SK-N-SH (cell line): ENCODE measurements around the gene AKR1E2. TPM values are rescaled to one million over a fixed set of nuclear protein-coding genes. Genes with fewer than 3 reads are reported as not detected.

ENCODE experiments used
- CTCF ChIA-PET: fragments of 300-600, 350-600 bp; formaldehyde crosslinking; extraction: SDS; loops from one replicate; lab custom pipeline; 2021; lab: Yijun Ruan, JAX
- POLR2A ChIA-PET: fragments of 350-600 bp; sonication (Branson Sonifier 250); formaldehyde crosslinking; extraction: SDS; loops from one replicate; lab custom pipeline; 2020; ENCODE audit warnings: antibody characterized with exemption, inconsistent platforms; lab: Yijun Ruan, JAX
- DNase-seq: peaks from one replicate; pipeline ENCODE4 v3.0.0; 2012
- H2AFZ ChIP-seq: fragments of 200-600 bp; sonication (generic); 2 replicates; pipeline ENCODE4 v1.8.1; 2016; ENCODE audit warnings: antibody characterized with exemption, mild to moderate bottlenecking, low read depth
- H3F3A ChIP-seq: fragments of 200-600 bp; sonication (generic); replicated peaks from 2 replicates; pipeline ENCODE3; 2016; ENCODE audit warnings: antibody characterized with exemption, mild to moderate bottlenecking; ENCODE audit not compliant: insufficient read depth
- H3K27ac ChIP-seq, 2 experiments: fragments of 200-500 bp in 1 of 2; fragments of 200-600 bp in 1 of 2; sonication (Bioruptor generic) in 1 of 2; sonication (generic), shearing (Covaris generic) in 1 of 2; 2 replicates each; pipeline versions ENCODE4 v1.5.1 to v1.6.1; 2014 to 2016; ENCODE audit warnings: low read depth in 2 of 2, inconsistent platforms in 1 of 2, low read length in 1 of 2, mild to moderate bottlenecking in 1 of 2, mixed read lengths in 1 of 2
- H3K27me3 ChIP-seq: fragments of 200-600 bp; sonication (generic), shearing (Covaris generic); 2 replicates; pipeline ENCODE4 v1.6.1; 2016; ENCODE audit warnings: mixed run types; ENCODE audit not compliant: insufficient read depth
- H3K36me3 ChIP-seq, 2 experiments: fragments of 200-500 bp in 1 of 2; fragments of 200-600 bp in 1 of 2; sonication (Bioruptor generic) in 1 of 2; sonication (generic) in 1 of 2; replicated peaks in 1 of 2; 2 replicates each; pipeline versions ENCODE3 to v1.5.1; 2014 to 2016; ENCODE audit warnings: low read length in 1 of 2, mild to moderate bottlenecking in 1 of 2; ENCODE audit not compliant: insufficient read depth in 2 of 2, control insufficient read depth in 1 of 2
- H3K4me1 ChIP-seq, 2 experiments: fragments of 200-500 bp in 1 of 2; fragments of 200-600 bp in 1 of 2; sonication (Bioruptor generic) in 1 of 2; sonication (generic), shearing (Covaris generic) in 1 of 2; 2 replicates each; pipeline versions ENCODE4 v1.5.1 to v1.6.1; 2014 to 2016; ENCODE audit warnings: low read depth in 1 of 2, low read length in 1 of 2, mixed run types in 1 of 2; ENCODE audit not compliant: insufficient read depth in 2 of 2, control insufficient read depth in 1 of 2
- H3K4me2 ChIP-seq: fragments of 200-600 bp; sonication (generic), shearing (Covaris generic); 2 replicates; pipeline ENCODE4 v1.6.1; 2017; ENCODE audit warnings: mixed run types
- H3K4me3 ChIP-seq, 2 experiments: fragments of 200-500 bp in 1 of 2; fragments of 200-600 bp in 1 of 2; sonication (Bioruptor generic) in 1 of 2; sonication (generic), shearing (Covaris generic) in 1 of 2; 2 replicates each; pipeline versions ENCODE4 v1.5.1 to v1.8.1; 2014 to 2016; ENCODE audit warnings: low read depth in 2 of 2, inconsistent platforms in 1 of 2, low read length in 1 of 2, mild to moderate bottlenecking in 1 of 2, mixed read lengths in 1 of 2, moderate library complexity in 1 of 2
- H3K79me2 ChIP-seq: fragments of 200-600 bp; sonication (generic); 2 replicates; pipeline ENCODE4 v1.8.1; 2017; ENCODE audit warnings: mild to moderate bottlenecking; ENCODE audit not compliant: insufficient read depth
- H3K9ac ChIP-seq: fragments of 200-600 bp; sonication (generic); 2 replicates; pipeline ENCODE4 v1.6.1; 2017; ENCODE audit warnings: mixed run types
- H3K9me2 ChIP-seq: fragments of 200-600 bp; sonication (generic); 2 replicates; pipeline ENCODE4 v1.6.1; 2017; ENCODE audit warnings: mixed run types
- H3K9me3 ChIP-seq: fragments of 200-600 bp; sonication (generic); 2 replicates; pipeline ENCODE4 v1.6.1; 2017; ENCODE audit warnings: mixed run types, mild to moderate bottlenecking, moderate library complexity
- H4K20me1 ChIP-seq: fragments of 200-600 bp; sonication (generic); 2 replicates; pipeline ENCODE4 v1.6.1; 2017; ENCODE audit warnings: mild to moderate bottlenecking, mixed run types; ENCODE audit not compliant: insufficient read depth
- FOSL2 ChIP-seq: IDR thresholded peaks from 2 replicates; pipeline ENCODE4 v1.4.0; 2012; ENCODE audit warnings: low read depth, mild to moderate bottlenecking, moderate library complexity, borderline replicate concordance
- GABPA ChIP-seq: IDR thresholded peaks from 2 replicates; pipeline ENCODE4 v1.4.0; 2012; ENCODE audit warnings: low read depth, mild to moderate bottlenecking
- RFX5 ChIP-seq: IDR thresholded peaks from 2 replicates; pipeline ENCODE4 v1.6.1; 2012; ENCODE audit warnings: mild to moderate bottlenecking, improper control_type of control experiment, low read length
- SIN3A ChIP-seq: IDR thresholded peaks from 2 replicates; pipeline ENCODE4 v1.6.1; 2012; ENCODE audit warnings: low read depth, mild to moderate bottlenecking, low read length, moderate library complexity, borderline replicate concordance
- SMC3 ChIP-seq: IDR thresholded peaks from 2 replicates; pipeline ENCODE4 v1.6.1; 2012; ENCODE audit warnings: low read depth, low read length, improper control_type of control experiment
- TCF12 ChIP-seq: IDR thresholded peaks from 2 replicates; pipeline ENCODE4 v1.4.0; 2012
- WGBS: methylation state at CpG from one replicate; pipeline ENCODE4 v1.1.6; 2017; ENCODE audit warnings: low lambda C conversion rate; 5-methylcytosine and 5-hydroxymethylcytosine counted together
- polyA plus RNA-seq, 3 experiments: library from polyadenylated mRNA; depleted of rRNA; stranded (reverse); fragments of >200 nt; gene quantifications; 2 replicates each; pipeline ENCODE4 v1.2.3, GENCODE V29; 2012
- TF ChIP-seq, protein P1 (sequence below): IDR thresholded peaks from 2 replicates; pipeline ENCODE4 v1.4.0; 2012; ENCODE audit warnings: low read depth
- TF ChIP-seq, protein P2 (sequence below): fragments of 200-600 bp; sonication (generic); IDR thresholded peaks from 2 replicates; pipeline ENCODE4 v1.6.1; 2017; ENCODE audit warnings: antibody characterized with exemption, mild to moderate bottlenecking, moderate library complexity

The AKR1E2 gene
- polyA plus RNA-seq, 1 of the 3 experiments (the other 2 are of a cell fraction), result 5.8 TPM

DNA sequence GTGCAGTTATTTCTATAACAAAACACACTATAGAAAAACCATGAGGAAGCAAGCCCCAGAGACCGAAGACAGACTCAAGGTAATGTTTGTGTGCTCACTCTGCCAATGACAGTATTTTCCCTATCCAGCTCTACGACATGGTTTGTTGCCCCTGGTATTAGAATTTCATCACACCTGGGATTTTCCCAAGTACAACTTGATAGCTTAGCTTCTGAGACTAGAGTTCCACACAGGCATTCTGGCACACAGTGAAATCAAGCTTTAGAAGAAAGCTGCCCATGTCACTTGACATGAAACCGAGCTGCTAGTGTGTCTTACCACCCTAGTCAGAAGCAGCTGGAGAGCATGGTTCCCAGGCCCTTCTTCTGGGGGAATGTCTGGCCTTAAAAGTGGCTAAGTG lies 44.1 kb upstream of the AKR1E2 start:
- POLR2A ChIA-PET, result no interaction called here
- H3K79me2 ChIP-seq, result peaks cover 28% of the 10 kb centered on the region
- H3K9me3 ChIP-seq, result no peaks in the 10 kb centered on the region
- peaks cover 37% of the 10 kb centered on the region for H3F3A ChIP-seq
- H3K9me2 ChIP-seq, result no peaks in the 10 kb centered on the region
- H4K20me1 ChIP-seq, result no peaks in the 10 kb centered on the region
- no peaks in the 10 kb centered on the region for H3K27me3 ChIP-seq
- H3K4me1 ChIP-seq, result peaks cover 3 to 37% of the 10 kb centered on the region in 2 experiments
- no peak overlapping the region for H3K9ac ChIP-seq
- 61% methylated on average over 3 of the region's 3 CpGs for WGBS
- peak overlapping the region; percentile 80 to 100; a peak in 3 of 4 replicates for H3K27ac ChIP-seq
- H3K4me2 ChIP-seq, result peak overlapping the region; percentile 62; the same call in 1 of the 2 replicates
- no peak overlapping the region for H3K4me3 ChIP-seq
- CTCF ChIA-PET, result interaction anchor here (0.6 to 2.3 kb wide), 6 partner anchors 8 to 1590 kb away, joined by 3 to 10 read pairs (median 4); no protein-coding TSS in a partner anchor
- TF ChIP-seq, protein P1, sequence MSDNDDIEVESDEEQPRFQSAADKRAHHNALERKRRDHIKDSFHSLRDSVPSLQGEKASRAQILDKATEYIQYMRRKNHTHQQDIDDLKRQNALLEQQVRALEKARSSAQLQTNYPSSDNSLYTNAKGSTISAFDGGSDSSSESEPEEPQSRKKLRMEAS, result no peak
- TF ChIP-seq TCF12 (no peak), GABPA (no peak), RFX5 (no peak), SIN3A (no peak), SMC3 (no peak), FOSL2 (no peak)
- peak overlapping the region; percentile 39; the same call in 1 of the 2 replicates for H2AFZ ChIP-seq
- DNase-seq, result no peak
- H3K36me3 ChIP-seq, result no peaks in the 10 kb centered on the region

DNA sequence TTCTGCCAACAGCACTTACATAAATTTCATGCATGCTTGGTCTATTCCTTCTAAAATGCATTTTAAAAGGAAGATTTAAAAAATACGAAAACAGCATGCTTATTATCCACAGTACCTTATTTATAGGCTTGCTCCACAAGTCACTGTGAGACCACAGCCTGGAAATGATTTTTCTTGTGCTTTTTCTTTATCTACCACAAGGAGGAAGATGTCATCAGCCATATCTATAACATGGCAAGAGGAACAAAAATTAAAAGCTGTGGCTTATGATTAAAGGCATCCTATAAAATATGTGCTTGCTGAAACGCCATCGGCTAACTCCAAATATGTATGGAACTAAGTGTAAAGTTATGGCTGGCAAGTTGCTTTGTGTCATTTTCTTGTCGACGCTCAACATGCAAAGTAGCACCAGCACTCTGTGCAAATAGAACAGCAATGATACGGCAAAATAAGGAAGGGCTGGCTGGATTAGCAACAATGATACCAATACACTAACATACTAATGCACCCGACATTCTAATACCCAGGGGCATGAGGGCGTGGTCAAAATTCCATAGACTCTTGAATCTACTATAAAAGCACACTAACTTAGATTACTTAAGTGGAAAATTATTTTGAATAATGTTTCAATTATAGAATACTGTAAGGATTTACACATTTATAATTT lies 41.2 kb upstream of the AKR1E2 start:
- TF ChIP-seq, protein P1, result no peak
- TF ChIP-seq, protein P2, sequence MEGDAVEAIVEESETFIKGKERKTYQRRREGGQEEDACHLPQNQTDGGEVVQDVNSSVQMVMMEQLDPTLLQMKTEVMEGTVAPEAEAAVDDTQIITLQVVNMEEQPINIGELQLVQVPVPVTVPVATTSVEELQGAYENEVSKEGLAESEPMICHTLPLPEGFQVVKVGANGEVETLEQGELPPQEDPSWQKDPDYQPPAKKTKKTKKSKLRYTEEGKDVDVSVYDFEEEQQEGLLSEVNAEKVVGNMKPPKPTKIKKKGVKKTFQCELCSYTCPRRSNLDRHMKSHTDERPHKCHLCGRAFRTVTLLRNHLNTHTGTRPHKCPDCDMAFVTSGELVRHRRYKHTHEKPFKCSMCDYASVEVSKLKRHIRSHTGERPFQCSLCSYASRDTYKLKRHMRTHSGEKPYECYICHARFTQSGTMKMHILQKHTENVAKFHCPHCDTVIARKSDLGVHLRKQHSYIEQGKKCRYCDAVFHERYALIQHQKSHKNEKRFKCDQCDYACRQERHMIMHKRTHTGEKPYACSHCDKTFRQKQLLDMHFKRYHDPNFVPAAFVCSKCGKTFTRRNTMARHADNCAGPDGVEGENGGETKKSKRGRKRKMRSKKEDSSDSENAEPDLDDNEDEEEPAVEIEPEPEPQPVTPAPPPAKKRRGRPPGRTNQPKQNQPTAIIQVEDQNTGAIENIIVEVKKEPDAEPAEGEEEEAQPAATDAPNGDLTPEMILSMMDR, result peak; percentile 23; the same call in 1 of the 2 replicates
- Histone ChIP-seq H3K9ac (no peak overlapping the region), H3K4me1 (peaks cover 3 to 28% of the 10 kb centered on the region in 2 experiments), H3K27ac (no peak overlapping the region), H3K27me3 (no peaks in the 10 kb centered on the region), H3K79me2 (peaks cover 9% of the 10 kb centered on the region), H2AFZ (no peak overlapping the region), H3K4me3 (no peak overlapping the region), H3K9me2 (no peaks in the 10 kb centered on the region), H3K9me3 (no peaks in the 10 kb centered on the region), H3F3A (peaks cover 16% of the 10 kb centered on the region), H3K4me2 (no peak overlapping the region), H4K20me1 (no peaks in the 10 kb centered on the region), H3K36me3 (peaks cover 0 to 3% of the 10 kb centered on the region in 2 experiments)
- POLR2A ChIA-PET, result no interaction called here
- 85% methylated on average over 8 of the region's 8 CpGs for WGBS
- DNase-seq, result no peak
- CTCF ChIA-PET, result interaction anchor here (0.7 to 2.2 kb wide), 2 partner anchors 18 to 30 kb away, joined by 4 to 7 read pairs; no protein-coding TSS in a partner anchor
